ENCODE measurements around the gene KIRREL1.

Gene KIRREL1

GRCh38 chr1:158102881-158103674, 109.6 kb downstream of the KIRREL1 start:
- Histone ChIP-seq H3K27ac (ENCODE audit: low read length) (no peak overlapping the region), H3K4me2 (ENCODE audit: insufficient read depth, low read length) (no peak overlapping the region), H4K20me1 (ENCODE audit: insufficient read depth, low read length) (no peaks in the 10 kb centered on the region), H3K79me2 (ENCODE audit: insufficient read depth, low read length) (no peaks in the 10 kb centered on the region), H3K4me1 (ENCODE audit: insufficient read depth, low read length) (no peaks in the 10 kb centered on the region), H3K9ac (ENCODE audit: low read depth, low read length) (no peak overlapping the region), H3K4me3 (ENCODE audit: low read depth in 1 of 2, low read length in 2 of 2) (no peak overlapping the region), H3K27me3 (ENCODE audit: insufficient read depth, low read length, poor library complexity) (no peaks in the 10 kb centered on the region), H3K9me3 (ENCODE audit: insufficient read depth, low read length, severe bottlenecking) (no peaks in the 10 kb centered on the region), H2AFZ (ENCODE audit: low read depth, low read length) (no peak overlapping the region), H3K36me3 (ENCODE audit: insufficient read depth, low read length) (no peaks in the 10 kb centered on the region)
- ATAC-seq (ENCODE audit: insufficient read depth, low read depth): no peak
- no peak for TF ChIP-seq EZH2 (IDR thresholded peaks at IDR 0.05; ENCODE audit: borderline replicate concordance, low read depth, low read length, severe bottlenecking)
- TF ChIP-seq, protein P1, sequence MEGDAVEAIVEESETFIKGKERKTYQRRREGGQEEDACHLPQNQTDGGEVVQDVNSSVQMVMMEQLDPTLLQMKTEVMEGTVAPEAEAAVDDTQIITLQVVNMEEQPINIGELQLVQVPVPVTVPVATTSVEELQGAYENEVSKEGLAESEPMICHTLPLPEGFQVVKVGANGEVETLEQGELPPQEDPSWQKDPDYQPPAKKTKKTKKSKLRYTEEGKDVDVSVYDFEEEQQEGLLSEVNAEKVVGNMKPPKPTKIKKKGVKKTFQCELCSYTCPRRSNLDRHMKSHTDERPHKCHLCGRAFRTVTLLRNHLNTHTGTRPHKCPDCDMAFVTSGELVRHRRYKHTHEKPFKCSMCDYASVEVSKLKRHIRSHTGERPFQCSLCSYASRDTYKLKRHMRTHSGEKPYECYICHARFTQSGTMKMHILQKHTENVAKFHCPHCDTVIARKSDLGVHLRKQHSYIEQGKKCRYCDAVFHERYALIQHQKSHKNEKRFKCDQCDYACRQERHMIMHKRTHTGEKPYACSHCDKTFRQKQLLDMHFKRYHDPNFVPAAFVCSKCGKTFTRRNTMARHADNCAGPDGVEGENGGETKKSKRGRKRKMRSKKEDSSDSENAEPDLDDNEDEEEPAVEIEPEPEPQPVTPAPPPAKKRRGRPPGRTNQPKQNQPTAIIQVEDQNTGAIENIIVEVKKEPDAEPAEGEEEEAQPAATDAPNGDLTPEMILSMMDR (IDR thresholded peaks at IDR 0.05; ENCODE audit: borderline replicate concordance, extremely low read depth, low read length, poor library complexity, severe bottlenecking): no peak
- no peak for DNase-seq

- Histone ChIP-seq H3K79me2 (ENCODE audit: insufficient read depth, low read length) (no peaks in the 10 kb centered on the region), H3K9me3 (ENCODE audit: insufficient read depth, low read length, severe bottlenecking) (no peaks in the 10 kb centered on the region), H4K20me1 (ENCODE audit: insufficient read depth, low read length) (no peaks in the 10 kb centered on the region), H2AFZ (ENCODE audit: low read depth, low read length) (no peak overlapping the region), H3K27ac (ENCODE audit: low read length) (no peak overlapping the region), H3K36me3 (ENCODE audit: insufficient read depth, low read length) (no peaks in the 10 kb centered on the region), H3K4me1 (ENCODE audit: insufficient read depth, low read length) (no peaks in the 10 kb centered on the region), H3K9ac (ENCODE audit: low read depth, low read length) (no peak overlapping the region), H3K27me3 (ENCODE audit: insufficient read depth, low read length, poor library complexity) (no peaks in the 10 kb centered on the region), H3K4me2 (ENCODE audit: insufficient read depth, low read length) (no peak overlapping the region), H3K4me3 (ENCODE audit: low read depth in 1 of 2, low read length in 2 of 2) (no peak overlapping the region)
- ATAC-seq (ENCODE audit: insufficient read depth, low read depth) (no peak), DNase-seq (no peak)
- TF ChIP-seq, protein P1 (IDR thresholded peaks at IDR 0.05; ENCODE audit: borderline replicate concordance, extremely low read depth, low read length, poor library complexity, severe bottlenecking): no peak
- no peak for TF ChIP-seq EZH2 (IDR thresholded peaks at IDR 0.05; ENCODE audit: borderline replicate concordance, low read depth, low read length, severe bottlenecking)
These were observed 110.5 kb downstream of the KIRREL1 start for GRCh38 chr1:158103861-158104522.

- Histone ChIP-seq H3K27ac (ENCODE audit: low read length) (no peak overlapping the region), H3K9me3 (ENCODE audit: insufficient read depth, low read length, severe bottlenecking) (no peaks in the 10 kb centered on the region), H3K4me1 (ENCODE audit: insufficient read depth, low read length) (no peaks in the 10 kb centered on the region), H3K27me3 (ENCODE audit: insufficient read depth, low read length, poor library complexity) (no peaks in the 10 kb centered on the region), H3K36me3 (ENCODE audit: insufficient read depth, low read length) (no peaks in the 10 kb centered on the region), H3K9ac (ENCODE audit: low read depth, low read length) (no peak overlapping the region), H3K4me3 (ENCODE audit: low read depth in 1 of 2, low read length in 2 of 2) (no peak overlapping the region), H2AFZ (ENCODE audit: low read depth, low read length) (no peak overlapping the region), H4K20me1 (ENCODE audit: insufficient read depth, low read length) (no peaks in the 10 kb centered on the region), H3K4me2 (ENCODE audit: insufficient read depth, low read length) (no peak overlapping the region), H3K79me2 (ENCODE audit: insufficient read depth, low read length) (no peaks in the 10 kb centered on the region)
- DNase-seq (no peak), ATAC-seq (ENCODE audit: insufficient read depth, low read depth) (no peak)
- TF ChIP-seq, protein P1 (IDR thresholded peaks at IDR 0.05; ENCODE audit: borderline replicate concordance, extremely low read depth, low read length, poor library complexity, severe bottlenecking): no peak
- no peak for TF ChIP-seq EZH2 (IDR thresholded peaks at IDR 0.05; ENCODE audit: borderline replicate concordance, low read depth, low read length, severe bottlenecking)
These were observed 111.4 kb downstream of the KIRREL1 start for GRCh38 chr1:158104891-158105290.
